Activated naive CD4-positive, alpha-beta T cell treated with anti-CD3 and anti-CD28 coated beads for 36 hours (primary cell): Measurements from ENCODE around the gene HTR1D. TPM values are rescaled to one million over a fixed set of nuclear protein-coding genes. Genes with fewer than 3 reads are reported as not detected.
A peak's percentile ranks its signal among the peaks of the same experiment; 100 is the strongest.
"Not testable (repeated sequence)": the region's sequence is repeated elsewhere in the genome, so short reads cannot be mapped to it uniquely, and the experiment has no call there.

Experiments used
- CTCF ChIA-PET: fragments of 350-600 bp; sonication (Branson Sonifier 250); formaldehyde crosslinking; loops from one replicate; lab custom pipeline; 2021; ENCODE audit warnings: antibody characterized with exemption; lab: Charles Lee
- DNase-seq: peaks from one replicate; pipeline ENCODE4 v3.0.0-alpha.2; 2020
- H3K27ac Mint-ChIP-seq: one replicate; pipeline ENCODE4 v1.8.0; 2021; ENCODE audit warnings: mild to moderate bottlenecking, mixed read lengths
- H3K27me3 Mint-ChIP-seq: one replicate; pipeline ENCODE4 v1.8.0; 2021; ENCODE audit warnings: low read depth, mixed read lengths
- H3K36me3 Mint-ChIP-seq: one replicate; pipeline ENCODE4 v1.8.0; 2021; ENCODE audit warnings: low read depth, mixed read lengths
- H3K4me1 Mint-ChIP-seq: one replicate; pipeline ENCODE4 v1.8.0; 2021; ENCODE audit warnings: low read depth, mixed read lengths
- H3K4me3 Mint-ChIP-seq: one replicate; pipeline ENCODE4 v1.8.0; 2021; ENCODE audit warnings: mild to moderate bottlenecking, moderate library complexity, mixed read lengths
- H3K9me3 Mint-ChIP-seq: one replicate; pipeline ENCODE4 v1.8.0; 2021; ENCODE audit warnings: mixed read lengths
- intact Hi-C: fragments of 100-400 bp; cut with micrococcal nuclease; formaldehyde crosslinking; loops from one replicate; pipeline ENCODE4 v1.15.1; 2023
- total RNA-seq, 2 experiments: library from RNA; stranded (reverse); gene quantifications; one replicate each; pipeline ENCODE4 v1.2.3, GENCODE V29; 2021

HTR1D gene
- total RNA-seq, 2 experiments from 2014 or later: not detected

DNA sequence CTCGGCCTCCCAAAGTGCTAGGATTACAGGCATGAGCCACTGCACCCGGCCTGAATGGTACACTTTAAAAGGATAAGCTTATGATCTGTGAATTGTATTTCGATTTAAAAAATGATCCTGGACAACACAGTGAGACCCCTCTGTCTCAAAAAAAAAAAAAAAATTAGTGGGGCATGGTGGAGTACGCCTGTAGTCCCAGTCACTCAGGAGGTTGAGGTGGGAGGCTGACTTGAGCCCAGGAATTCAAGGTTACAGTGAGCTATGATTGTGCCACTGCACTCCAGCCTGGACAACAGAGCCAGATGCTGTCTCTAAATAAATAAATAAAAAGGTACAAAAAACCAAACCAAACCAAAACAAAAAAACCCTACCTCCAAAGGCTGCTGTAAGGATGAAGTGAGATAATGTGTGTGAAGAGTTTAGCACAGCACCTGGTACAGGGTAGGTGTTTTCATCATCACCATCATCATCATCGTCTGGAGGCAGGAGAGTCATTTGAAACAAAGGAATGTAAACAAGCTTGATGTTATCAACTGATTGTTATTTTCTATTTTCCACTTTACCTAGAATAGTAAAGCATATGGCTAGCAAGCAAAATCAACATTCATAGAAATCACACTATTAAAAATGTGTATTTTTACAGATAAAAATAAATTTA lies 22.5 kb upstream of the HTR1D start:
- H3K27ac Mint-ChIP-seq: no peak overlapping the region
- intact Hi-C loops: no loop called here
- H3K36me3 Mint-ChIP-seq: no peaks in the 10 kb centered on the region
- H3K27me3 Mint-ChIP-seq: peaks cover 3% of the 10 kb centered on the region
- CTCF ChIA-PET: no interaction called here
- no peak for DNase-seq
- no peaks in the 10 kb centered on the region for H3K4me1 Mint-ChIP-seq
- H3K4me3 Mint-ChIP-seq: no peak overlapping the region
- H3K9me3 Mint-ChIP-seq: no peaks in the 10 kb centered on the region

DNA sequence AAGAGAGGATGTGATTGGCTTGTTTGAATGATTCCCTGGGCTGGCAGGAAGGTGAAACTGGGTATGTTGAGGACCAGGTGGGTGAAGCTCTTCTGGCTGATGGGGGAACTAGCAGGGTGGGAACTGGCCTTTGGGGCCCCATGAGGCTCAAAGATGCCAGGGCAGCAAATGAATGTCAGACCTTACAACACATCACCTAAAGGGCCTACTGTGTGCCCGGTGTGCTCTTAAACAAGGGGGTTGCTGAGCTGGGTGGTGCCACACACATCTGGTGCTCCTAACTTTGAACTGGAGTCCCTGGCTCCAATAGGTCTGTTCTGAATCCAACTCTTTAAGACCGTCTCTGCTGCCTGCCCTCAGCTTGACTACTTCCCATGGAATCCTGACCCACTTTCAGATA lies 21.3 kb upstream of the HTR1D start:
- no peak overlapping the region for H3K27ac Mint-ChIP-seq
- intact Hi-C loops: no loop called here
- CTCF ChIA-PET: interaction anchor here (0.5 kb wide), 1 partner anchor 176 kb away, joined by 3 read pairs; no protein-coding TSS in a partner anchor
- H3K27me3 Mint-ChIP-seq: peaks cover 3% of the 10 kb centered on the region
- DNase-seq: no peak
- no peaks in the 10 kb centered on the region for H3K4me1 Mint-ChIP-seq
- H3K9me3 Mint-ChIP-seq: no peaks in the 10 kb centered on the region
- H3K36me3 Mint-ChIP-seq: no peaks in the 10 kb centered on the region
- no peak overlapping the region for H3K4me3 Mint-ChIP-seq

DNA sequence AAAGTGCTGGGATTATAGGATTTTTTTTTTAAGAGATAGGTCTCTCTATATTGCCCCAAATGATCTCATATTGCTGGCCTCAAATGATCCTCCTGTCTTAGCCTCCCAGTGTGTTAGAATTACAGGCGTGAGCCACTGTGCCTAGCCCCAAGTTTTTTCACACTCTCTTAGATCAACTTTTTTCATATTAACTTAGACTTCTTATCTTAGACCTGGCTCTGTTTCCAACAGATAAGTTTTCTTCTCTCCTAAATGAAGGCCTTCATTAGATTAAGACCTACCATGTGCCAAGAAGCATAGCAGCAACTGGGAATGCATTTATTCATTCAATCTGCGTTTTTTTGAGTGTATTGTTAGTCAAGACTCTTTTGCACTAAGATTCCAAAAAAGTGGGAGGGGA lies 20.2 kb upstream of the HTR1D start:
- intact Hi-C loops: no loop called here
- H3K4me1 Mint-ChIP-seq: no peaks in the 10 kb centered on the region
- no peak for DNase-seq
- no peak overlapping the region for H3K4me3 Mint-ChIP-seq
- H3K9me3 Mint-ChIP-seq: no peaks in the 10 kb centered on the region
- H3K36me3 Mint-ChIP-seq: no peaks in the 10 kb centered on the region
- CTCF ChIA-PET: interaction anchor here (0.7 kb wide), 1 partner anchor 12 kb away, joined by 3 read pairs; no protein-coding TSS in a partner anchor
- H3K27ac Mint-ChIP-seq: no peak overlapping the region
- peaks cover 6% of the 10 kb centered on the region for H3K27me3 Mint-ChIP-seq

DNA sequence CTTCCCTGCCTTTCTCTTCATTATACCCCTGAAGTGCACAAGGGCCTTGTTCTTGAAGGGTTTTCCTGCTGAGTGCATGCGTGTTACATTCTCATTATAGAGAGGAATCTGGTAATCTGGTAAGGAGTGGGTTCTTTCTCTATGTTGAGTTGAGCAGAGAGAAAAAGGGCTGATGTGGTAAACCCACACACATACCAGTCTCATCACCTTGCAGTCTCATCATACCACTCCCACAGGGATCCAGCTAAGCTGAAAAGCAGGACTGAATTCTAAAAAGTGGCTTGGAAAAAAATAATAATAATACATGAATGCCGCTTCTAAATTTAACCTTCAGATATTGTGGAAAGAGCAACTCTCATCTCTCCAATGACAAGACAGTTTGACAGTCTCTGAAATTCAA lies 10.5 kb upstream of the HTR1D start:
- H3K27me3 Mint-ChIP-seq: peaks cover 17% of the 10 kb centered on the region
- intact Hi-C loops: no loop called here
- no peak for DNase-seq
- peaks cover 3% of the 10 kb centered on the region for H3K9me3 Mint-ChIP-seq
- H3K4me1 Mint-ChIP-seq: no peaks in the 10 kb centered on the region
- no peaks in the 10 kb centered on the region for H3K36me3 Mint-ChIP-seq
- H3K27ac Mint-ChIP-seq: no peak overlapping the region
- CTCF ChIA-PET: interaction anchor here (0.7 to 1.0 kb wide), 3 partner anchors 12 to 234 kb away, joined by 3 to 4 read pairs (median 4); no protein-coding TSS in a partner anchor
- no peak overlapping the region for H3K4me3 Mint-ChIP-seq

DNA sequence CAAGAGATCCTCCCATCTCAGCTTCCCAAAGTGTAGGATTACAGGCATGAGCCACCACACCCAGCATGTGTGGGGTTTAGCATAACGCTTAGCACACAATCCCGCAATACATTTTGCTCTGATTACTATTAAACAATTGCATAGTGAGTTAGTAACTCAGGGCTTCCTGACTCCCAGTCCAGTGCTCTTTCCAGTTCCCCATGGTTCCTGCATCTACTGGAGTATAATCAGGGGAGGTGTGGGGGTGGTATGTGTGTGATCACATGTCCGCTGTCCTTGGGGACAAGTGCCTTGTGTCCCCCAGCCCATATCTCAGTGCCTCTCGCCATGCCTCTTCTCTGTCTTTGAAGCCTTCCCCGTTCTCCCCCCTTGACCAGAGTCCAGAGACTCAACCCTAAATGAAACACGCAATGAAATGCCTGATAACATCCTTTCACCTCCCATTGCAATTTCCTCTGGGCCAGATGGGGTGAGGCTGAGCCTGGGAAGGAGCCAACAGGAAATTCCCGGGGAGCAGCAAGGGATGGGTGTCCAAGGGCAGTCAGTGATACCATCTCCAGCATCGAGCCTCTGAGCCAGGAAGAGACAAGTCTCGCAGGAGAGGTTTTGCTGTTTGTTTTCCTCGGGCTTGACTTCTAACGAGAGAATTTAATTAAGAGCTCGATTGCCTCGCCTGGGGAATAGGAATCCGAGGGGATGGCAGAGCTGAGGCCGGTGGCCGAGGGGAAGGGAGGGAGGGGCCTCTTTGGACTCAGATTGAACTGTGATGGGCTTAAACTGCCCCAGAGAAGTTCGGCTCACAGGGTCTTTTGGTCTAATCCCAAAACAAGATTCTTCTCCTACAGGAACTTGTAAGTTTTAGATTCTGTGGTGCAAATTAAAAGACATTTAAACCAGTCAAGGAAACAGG lies 7.7 kb upstream of the HTR1D start:
- no peak overlapping the region for H3K27ac Mint-ChIP-seq
- DNase-seq: no peak
- H3K4me1 Mint-ChIP-seq: no peaks in the 10 kb centered on the region
- peaks cover 3% of the 10 kb centered on the region for H3K9me3 Mint-ChIP-seq
- H3K27me3 Mint-ChIP-seq: peaks cover 23% of the 10 kb centered on the region
- CTCF ChIA-PET: interaction anchor here (0.5 kb wide), 1 partner anchor 12 kb away, joined by 3 read pairs; no protein-coding TSS in a partner anchor
- H3K36me3 Mint-ChIP-seq: no peaks in the 10 kb centered on the region
- H3K4me3 Mint-ChIP-seq: no peak overlapping the region
- intact Hi-C loops: no loop called here

DNA sequence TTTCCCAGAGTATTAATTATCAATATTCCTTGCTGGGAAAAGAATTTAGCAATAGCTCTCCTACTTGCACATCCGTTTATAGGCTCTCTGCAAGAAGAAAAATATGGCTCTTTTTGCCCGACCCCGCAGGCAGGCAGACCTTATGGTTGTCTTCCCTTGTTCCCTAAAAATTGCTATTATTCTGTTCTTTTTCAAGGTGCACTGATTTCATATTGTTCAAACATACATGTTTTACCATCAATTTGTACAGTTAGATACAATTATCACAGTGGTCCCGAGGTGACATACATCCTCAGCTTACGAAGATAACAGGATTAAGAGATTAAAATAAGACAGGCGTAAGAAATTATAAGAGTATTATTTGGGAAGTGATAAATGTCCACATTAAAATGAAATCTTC lies 6.7 kb upstream of the HTR1D start:
- H3K27me3 Mint-ChIP-seq: peaks cover 28% of the 10 kb centered on the region
- intact Hi-C loops, H3K4me1 Mint-ChIP-seq, H3K9me3 Mint-ChIP-seq, CTCF ChIA-PET, H3K36me3 Mint-ChIP-seq, H3K4me3 Mint-ChIP-seq, DNase-seq, H3K27ac Mint-ChIP-seq: not testable (repeated sequence)

DNA sequence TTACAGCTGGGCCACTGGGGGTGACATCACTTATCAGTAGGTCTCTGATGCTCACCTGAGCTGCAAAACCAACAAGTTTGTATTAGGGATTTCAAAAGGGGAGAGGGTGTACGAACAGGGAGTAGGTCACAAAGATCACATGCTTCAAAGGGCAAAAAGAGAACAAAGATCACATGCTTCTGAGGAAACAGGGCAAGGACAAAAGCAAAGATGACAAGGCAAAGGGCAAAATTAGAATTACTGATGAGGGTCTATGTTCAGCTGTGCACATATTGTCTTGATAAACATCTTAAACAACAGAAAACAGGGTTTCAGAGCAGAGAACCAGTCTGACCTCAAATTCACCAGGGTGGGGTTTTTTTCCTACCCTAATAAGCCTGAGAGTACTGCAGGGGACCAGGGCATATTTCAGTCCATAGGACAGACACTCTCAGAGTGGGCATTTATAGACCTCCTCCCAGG lies 6.2 kb upstream of the HTR1D start:
- H3K27ac Mint-ChIP-seq, H3K4me1 Mint-ChIP-seq, H3K9me3 Mint-ChIP-seq, CTCF ChIA-PET, DNase-seq, H3K4me3 Mint-ChIP-seq, H3K36me3 Mint-ChIP-seq, intact Hi-C loops: not testable (repeated sequence)
- H3K27me3 Mint-ChIP-seq: peaks cover 32% of the 10 kb centered on the region

DNA sequence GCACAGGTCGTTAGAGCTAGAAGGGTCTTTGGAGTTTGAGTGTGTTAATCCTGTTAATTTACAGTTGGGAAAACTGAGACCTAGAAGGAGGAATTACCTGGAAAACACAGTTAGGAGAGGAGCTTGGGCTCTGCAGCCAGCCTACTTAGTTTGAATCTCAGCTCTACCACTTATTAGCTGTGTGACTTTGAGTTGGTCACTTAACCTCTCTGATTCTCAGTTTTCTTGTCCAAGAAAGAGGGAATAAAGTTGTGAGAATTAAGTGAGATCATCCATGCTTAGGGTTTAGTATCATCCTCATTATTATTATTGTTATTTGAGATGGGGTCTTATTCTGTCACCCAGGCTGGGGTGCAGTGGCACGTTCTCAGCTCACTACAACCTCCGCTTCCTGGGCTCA lies 5.4 kb upstream of the HTR1D start:
- CTCF ChIA-PET: interaction anchor here (0.5 kb wide), 1 partner anchor 246 kb away, joined by 3 read pairs; no protein-coding TSS in a partner anchor
- H3K36me3 Mint-ChIP-seq: no peaks in the 10 kb centered on the region
- no peak for DNase-seq
- H3K27ac Mint-ChIP-seq: no peak overlapping the region
- H3K4me1 Mint-ChIP-seq: peaks cover under 1% of the 10 kb centered on the region
- H3K9me3 Mint-ChIP-seq: peaks cover 3% of the 10 kb centered on the region
- peaks cover 34% of the 10 kb centered on the region for H3K27me3 Mint-ChIP-seq
- H3K4me3 Mint-ChIP-seq: no peak overlapping the region
- intact Hi-C loops: no loop called here

DNA sequence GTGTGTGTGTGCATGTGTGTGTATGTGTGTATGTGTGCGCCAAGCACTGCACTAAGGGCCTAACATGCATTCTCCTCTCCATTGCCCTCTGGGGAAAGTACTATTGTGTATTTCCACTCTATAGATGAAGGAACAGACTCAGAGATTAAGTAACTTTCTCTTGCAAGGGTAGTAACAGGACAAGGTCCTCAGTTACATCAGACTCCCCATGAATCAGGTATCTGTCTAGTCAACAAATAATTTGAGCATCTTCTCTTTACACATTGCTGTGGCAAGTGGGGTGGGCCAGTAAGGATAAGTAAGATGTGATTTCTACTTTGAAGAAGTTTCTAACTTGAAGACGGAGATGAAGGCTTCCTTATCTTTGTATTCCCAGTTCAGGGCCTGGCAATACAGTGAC lies 5.0 kb upstream of the HTR1D start:
- Mint-ChIP-seq H3K4me1 (peaks cover 2% of the 10 kb centered on the region), H3K27ac (no peak overlapping the region), H3K9me3 (peaks cover 3% of the 10 kb centered on the region), H3K27me3 (peaks cover 36% of the 10 kb centered on the region), H3K36me3 (no peaks in the 10 kb centered on the region), H3K4me3 (no peak overlapping the region)
- DNase-seq: no peak
- intact Hi-C loops: no loop called here
- CTCF ChIA-PET: interaction anchor here (0.5 kb wide), 1 partner anchor 245 kb away, joined by 3 read pairs; no protein-coding TSS in a partner anchor

DNA sequence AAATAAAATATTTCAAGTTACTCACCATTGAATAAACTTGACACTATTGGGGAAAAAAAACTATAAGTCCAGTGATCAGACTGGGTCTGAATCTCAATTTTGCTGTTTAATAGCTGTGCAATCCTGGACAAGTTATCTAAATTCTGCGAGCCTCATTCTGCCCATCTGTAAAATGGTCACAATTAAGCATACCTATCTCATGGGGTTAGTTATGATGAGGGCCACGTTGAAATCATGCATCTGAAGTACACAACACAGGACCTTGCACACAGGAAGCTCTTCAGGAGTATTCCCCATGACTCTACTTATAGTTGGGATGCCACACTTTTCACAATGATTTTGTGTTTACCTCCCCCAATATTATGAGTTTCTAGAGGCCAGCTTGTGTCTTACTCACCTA lies 3.8 kb upstream of the HTR1D start:
- no peak for DNase-seq
- CTCF ChIA-PET: no interaction called here
- H3K27me3 Mint-ChIP-seq: peaks cover 39% of the 10 kb centered on the region
- no peaks in the 10 kb centered on the region for H3K36me3 Mint-ChIP-seq
- peaks cover 2% of the 10 kb centered on the region for H3K4me1 Mint-ChIP-seq
- intact Hi-C loops: no loop called here
- peaks cover 3% of the 10 kb centered on the region for H3K9me3 Mint-ChIP-seq
- no peak overlapping the region for H3K27ac Mint-ChIP-seq
- H3K4me3 Mint-ChIP-seq: no peak overlapping the region

DNA sequence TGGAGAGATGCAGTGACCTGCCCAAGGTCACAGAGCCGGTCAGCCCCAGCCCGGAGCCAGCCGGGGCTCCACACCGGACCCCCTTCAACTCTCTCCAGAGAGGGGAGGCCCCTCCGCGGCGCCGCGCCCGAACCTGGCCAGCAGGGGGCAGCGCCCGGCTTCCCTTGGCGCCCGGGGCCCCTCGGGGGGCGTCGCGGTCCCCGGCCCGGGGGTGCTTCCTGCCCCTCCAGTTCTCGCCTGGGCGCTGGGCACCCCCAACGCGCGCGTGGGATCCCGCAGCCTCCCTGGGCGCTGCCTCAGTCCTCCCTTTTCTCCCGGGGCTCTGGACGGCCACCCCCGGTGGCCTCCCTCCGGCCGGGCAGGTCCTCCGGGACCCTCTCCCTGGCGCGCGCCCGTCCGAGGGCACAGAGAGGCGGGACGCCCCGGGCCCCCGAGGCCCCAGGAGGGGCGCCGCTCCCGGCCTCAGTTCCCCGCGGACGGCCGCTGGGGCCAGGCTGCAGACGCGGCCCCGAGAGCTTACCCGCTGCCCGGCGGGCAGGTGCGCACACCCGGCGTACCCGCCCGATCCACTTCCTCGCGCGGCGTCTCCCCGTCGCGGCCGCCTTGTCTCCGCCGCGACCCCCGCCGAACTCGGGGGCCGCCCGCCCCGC lies 406 bp downstream of the HTR1D start:
- H3K4me3 Mint-ChIP-seq: peak overlapping the region; percentile 14
- intact Hi-C loops: loop anchor here (2.0 kb wide), 1 partner anchor 188 kb away; no protein-coding TSS in a partner anchor
- H3K9me3 Mint-ChIP-seq: no peaks in the 10 kb centered on the region
- DNase-seq: peak; percentile 28
- H3K27ac Mint-ChIP-seq: no peak overlapping the region
- peaks cover 48% of the 10 kb centered on the region for H3K27me3 Mint-ChIP-seq
- CTCF ChIA-PET: interaction anchor here (1.0 to 1.1 kb wide), 2 partner anchors 10 to 22 kb away, joined by 3 to 4 read pairs; no protein-coding TSS in a partner anchor
- H3K36me3 Mint-ChIP-seq: no peaks in the 10 kb centered on the region
- H3K4me1 Mint-ChIP-seq: peaks cover 2% of the 10 kb centered on the region
